Glomerular endothelial cell (primary cell): ENCODE measurements around the gene CHFR. TPM values are rescaled to one million over a fixed set of nuclear protein-coding genes. Genes with fewer than 3 reads are reported as not detected.
"Not testable (repeated sequence)": the region's sequence is repeated elsewhere in the genome, so short reads cannot be mapped to it uniquely, and the experiment has no call there.

ENCODE experiments used
- DNase-seq: peaks from one replicate; pipeline ENCODE4 v3.0.0-alpha.2; 2011; ENCODE audit warnings: low read depth, low spot score; ENCODE audit errors: extremely low read depth
- total RNA-seq: library from RNA; depleted of rRNA; stranded (reverse); fragments of >200 nt; gene quantifications from 2 replicates; pipeline ENCODE4 v1.2.3, GENCODE V29; 2015

CHFR gene
- 42.1 and 71.8 TPM in 2 replicates for total RNA-seq

GRCh38 chr12:132887513-132888351 is at the start of gene CHFR:
TSS of gene CHFR (minus strand) at chr12:132887605. CDS start at chr12:132887328, 277 bp downstream.
- peak; percentile 74 for DNase-seq

GRCh38 chr12:132936921-132937320 is 49.5 kb upstream of the CHFR start:
- not testable (repeated sequence) for DNase-seq

DNA sequence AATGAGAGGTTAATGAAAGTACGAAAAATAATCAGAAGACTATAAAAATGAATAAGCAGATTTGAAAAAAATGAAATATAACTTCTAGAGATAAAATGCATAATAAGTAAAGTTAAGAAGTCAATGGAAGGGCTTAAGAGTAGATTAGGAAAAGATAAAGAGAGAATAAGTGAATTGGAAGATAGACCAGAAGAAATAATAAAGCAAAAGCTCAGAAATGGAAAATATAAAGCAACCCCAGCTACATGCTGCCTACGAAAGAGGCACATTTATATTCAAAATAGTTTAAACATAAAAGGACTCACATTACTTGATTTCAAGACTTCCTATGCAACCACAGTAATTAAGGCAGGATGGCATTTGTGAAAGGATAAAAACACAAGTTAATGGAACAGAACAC is 48.8 kb upstream of the CHFR start:
- no peak for DNase-seq

DNA sequence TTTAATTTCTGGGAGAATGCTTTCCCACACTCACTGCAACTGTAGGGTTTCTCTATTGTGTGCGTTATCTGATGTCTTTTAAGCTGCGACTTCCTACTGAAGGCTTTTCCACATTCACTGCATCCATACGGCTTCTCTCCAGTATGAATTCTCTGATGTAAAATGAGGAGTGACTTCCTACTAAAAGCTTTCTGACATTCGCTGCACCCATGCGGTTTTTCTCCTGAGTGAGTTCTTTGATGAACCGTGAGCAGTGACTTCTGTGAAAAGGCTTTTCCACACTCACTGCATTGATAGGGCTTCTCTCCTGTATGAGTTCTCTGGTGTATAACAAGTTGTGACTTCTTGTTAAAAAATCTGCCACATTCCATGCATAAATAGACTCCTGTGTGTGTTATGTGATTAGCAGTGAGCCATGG is 39.0 kb upstream of the CHFR start:
- no peak for DNase-seq

- no peak for DNase-seq
These were observed 38.4 kb upstream of the CHFR start for GRCh38 chr12:132925597-132926414.

DNA sequence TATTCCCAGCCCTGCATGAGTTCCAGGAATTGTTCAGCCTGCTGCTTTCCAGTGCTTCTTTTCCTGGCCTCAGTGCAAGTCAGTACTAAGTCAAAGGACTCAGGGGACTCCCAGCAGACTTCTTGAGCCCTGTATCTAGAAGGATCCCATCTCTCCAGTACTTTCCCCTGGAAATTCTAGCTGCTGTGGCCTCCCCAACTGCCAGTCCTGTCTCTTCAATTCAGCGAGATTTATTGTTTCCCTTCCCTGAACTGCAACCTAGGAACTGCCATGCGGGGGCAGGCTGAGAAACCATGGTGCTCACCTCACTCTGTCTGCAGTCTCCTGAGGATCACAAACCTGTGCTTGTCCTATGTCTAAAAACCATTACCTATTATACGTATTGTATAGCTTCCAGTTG is 37.0 kb upstream of the CHFR start:
- DNase-seq = no peak

- DNase-seq = no peak
These were observed 36.0 kb upstream of the CHFR start for GRCh38 chr12:132923356-132923909.

DNA sequence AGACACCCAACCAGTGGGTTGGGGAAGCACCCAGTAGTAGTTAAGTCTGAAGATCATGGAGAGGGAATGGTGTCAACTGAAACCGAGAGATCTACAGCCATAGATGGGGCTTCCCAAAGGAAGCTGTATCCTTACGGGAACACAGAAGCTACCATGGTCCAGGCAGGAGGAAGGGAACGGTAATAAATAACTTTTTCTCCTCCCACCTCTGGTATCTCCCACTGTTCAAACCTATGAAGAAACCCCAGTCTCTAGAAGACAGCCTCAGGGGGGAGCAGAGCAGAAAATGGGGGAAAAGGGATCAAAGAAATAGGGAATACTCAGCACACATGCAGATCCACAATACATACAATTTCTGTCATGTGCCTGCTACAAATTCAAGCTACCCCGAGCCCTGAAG is 35.3 kb upstream of the CHFR start:
- DNase-seq = no peak

GRCh38 chr12:132921685-132922084 is 34.3 kb upstream of the CHFR start:
- DNase-seq = no peak

- no peak for DNase-seq
These were observed 31.3 kb upstream of the CHFR start for GRCh38 chr12:132918680-132919079.

DNA sequence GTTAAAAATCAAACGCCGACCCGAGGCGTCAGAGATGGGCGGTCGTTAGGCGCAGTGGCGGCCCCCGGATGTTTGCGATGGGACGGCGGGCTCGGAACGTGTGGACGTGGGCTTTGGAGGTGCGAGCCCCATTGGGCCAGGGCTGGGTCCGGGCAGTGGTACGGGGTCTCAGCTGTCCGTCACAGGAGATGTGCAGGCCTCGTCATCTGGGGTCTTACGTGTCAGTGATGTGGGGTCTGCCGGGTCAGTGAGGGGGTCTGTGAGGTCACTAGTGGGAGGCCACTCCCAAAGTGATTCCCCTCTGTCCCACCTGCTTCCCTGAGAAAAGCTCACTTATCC is 21.6 kb upstream of the CHFR start:
- no peak for DNase-seq

GRCh38 chr12:132908145-132909029 is 21.0 kb upstream of the CHFR start:
- DNase-seq = peak; percentile 75

DNA sequence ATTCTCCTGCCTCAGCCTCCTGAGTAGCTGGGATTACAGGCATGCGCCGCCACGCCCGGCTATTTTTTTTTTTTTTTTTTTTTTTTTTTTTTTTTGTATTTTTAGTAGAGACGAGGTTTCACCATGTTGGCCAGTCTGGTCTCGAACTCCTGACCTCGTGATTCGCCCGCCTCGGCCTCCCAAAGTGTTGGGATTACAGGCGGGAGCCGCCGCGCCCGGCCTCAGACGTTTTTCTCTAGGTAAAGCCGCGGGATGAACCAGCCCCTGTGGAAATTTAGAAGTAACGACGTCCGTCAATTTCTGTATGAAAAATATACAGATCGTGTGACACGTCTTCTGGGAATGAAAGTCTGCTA is 20.4 kb upstream of the CHFR start:
- not testable (repeated sequence) for DNase-seq

DNA sequence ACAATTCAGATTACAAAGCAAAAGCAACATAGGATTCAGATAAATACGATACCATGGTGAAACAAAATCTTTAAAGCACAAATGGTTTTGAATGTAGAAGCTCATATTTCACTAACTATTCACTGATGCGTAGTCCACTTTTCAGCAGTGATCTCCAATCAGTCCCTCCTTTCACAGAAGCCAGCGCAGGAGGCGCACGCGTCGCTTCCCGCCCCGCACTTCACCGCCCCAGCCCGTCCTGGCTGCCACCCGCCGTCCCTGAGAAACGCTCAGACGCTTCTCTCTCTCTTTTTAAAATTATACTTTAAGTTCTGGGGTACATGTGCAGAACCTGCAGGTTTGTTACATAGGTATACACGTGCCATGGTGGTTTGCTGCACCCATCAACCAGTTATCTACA is 19.8 kb upstream of the CHFR start:
- no peak for DNase-seq

DNA sequence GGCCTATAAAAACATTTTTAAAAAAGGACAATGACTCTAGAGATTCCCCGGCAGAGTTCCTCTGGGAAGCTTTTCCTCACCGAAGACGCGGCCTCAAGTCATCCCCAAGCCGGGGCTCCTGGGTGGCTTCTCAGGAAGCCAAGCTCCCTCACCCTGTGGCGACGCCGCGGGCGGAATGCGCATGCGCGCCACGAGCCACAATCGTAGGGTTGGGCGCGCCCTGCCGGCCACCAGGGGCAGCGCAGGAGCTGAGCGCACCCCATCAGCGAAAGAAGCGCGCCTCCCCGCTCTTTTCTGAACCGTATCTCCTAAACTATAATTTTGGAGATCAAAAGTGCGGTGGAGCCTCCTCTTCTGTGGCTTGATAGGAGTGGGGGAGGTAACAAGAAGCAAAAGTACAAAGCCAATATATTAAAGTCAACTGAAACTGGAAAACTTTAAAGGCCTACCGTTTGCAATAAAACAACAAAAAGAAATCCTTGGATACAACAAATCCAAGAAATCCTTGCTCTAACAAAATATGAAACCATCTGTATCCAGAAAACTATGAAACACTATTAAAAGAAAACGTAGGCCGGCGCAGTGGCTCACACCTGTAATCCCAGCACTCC is 17.4 kb upstream of the CHFR start:
- no peak for DNase-seq

DNA sequence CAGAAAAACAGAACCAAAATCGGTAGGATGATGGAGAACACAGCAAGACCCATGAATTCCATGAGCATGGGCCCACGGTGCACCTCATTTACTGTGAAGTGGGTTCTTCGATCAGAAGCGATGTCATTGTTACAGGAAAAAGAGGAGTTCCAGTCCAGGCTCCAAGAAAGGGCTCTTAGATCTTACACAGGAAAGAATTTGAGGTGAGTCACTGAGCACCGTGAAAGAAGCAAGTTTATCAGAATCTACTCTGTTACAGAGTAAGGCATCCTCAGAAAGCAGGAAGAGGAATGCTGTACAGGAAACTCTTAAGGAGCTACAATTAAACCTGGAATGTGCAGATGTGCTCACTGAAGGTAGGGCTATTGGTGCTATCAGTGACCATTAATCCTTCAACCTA is 11.6 kb upstream of the CHFR start:
- DNase-seq = no peak

DNA sequence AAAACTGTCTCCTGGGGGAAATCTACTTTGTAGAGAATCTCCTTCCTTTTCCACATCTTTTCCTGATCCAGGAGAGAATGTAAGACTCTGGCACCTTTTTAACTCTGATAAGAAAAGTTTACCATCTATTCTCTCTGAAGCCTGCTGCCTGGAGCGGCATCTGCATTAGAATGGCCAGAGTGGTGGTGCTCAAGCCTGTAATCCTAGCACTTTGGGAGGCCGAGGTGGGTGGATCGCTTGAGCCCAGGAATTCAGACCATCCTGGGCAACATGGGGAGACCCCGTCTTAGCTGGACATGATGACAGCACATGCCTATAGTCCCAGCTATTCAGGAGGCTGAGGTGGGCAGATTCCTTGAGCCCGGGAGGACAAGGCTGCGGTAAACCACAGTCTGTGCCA is 1.4 kb upstream of the CHFR start:
- no peak for DNase-seq

- DNase-seq = no peak
These were observed 602 bp downstream of the CHFR start for GRCh38 chr12:132886529-132887477.

- no peak for DNase-seq
These were observed 5.6 kb downstream of the CHFR start for GRCh38 chr12:132881818-132882217.
